Heart right ventricle (tissue), 16 donors: ENCODE data around the gene C9orf78. TPM values are rescaled to one million over a fixed set of nuclear protein-coding genes. Genes with fewer than 3 reads are reported as not detected.
A peak's percentile ranks its signal among the peaks of the same experiment; 100 is the strongest.
"Not testable (repeated sequence)": the region's sequence is repeated elsewhere in the genome, so short reads cannot be mapped to it uniquely, and the experiment has no call there.

Experiments used
- ATAC-seq, 8 donors: fragments of 200-7000 bp; cut with Tn5 transposase; one replicate each; pipeline ENCODE4 v1.9.1; 2020; ENCODE audit warnings: mild to moderate bottlenecking in 8 of 8, moderate library complexity in 8 of 8, moderate number of reproducible peaks in 1 of 8
- DNase-seq, 2 donors: peaks; one replicate each; pipeline ENCODE4 v3.0.0-alpha.2; 2020
- H3K27ac ChIP-seq, 10 donors: fragments of 200-600 bp; sonication (generic) in 2 of 10; one replicate each; pipeline versions ENCODE4 v1.5.0 to v1.8.0; 2020 to 2022; ENCODE audit warnings: mild to moderate bottlenecking in 3 of 10
- H3K27me3 ChIP-seq, 7 donors: fragments of 200-600 bp; one replicate each; pipeline ENCODE4 v1.8.0; 2021 to 2022; ENCODE audit warnings: mild to moderate bottlenecking in 2 of 7
- H3K36me3 ChIP-seq, 9 donors: fragments of 200-600 bp; sonication (generic) in 1 of 9; one replicate each; pipeline versions ENCODE4 v1.5.0 to v1.8.0; 2020 to 2022; ENCODE audit warnings: mild to moderate bottlenecking in 2 of 9
- H3K4me1 ChIP-seq, 9 donors: fragments of 200-600 bp; sonication (generic) in 1 of 9; one replicate each; pipeline versions ENCODE4 v1.5.0 to v1.8.0; 2020 to 2022; ENCODE audit warnings: mild to moderate bottlenecking in 4 of 9
- H3K4me3 ChIP-seq, 10 donors: fragments of 200-600 bp; sonication (generic) in 2 of 10; one replicate each; pipeline versions ENCODE4 v1.5.0 to v1.8.0; 2020 to 2022; ENCODE audit warnings: mild to moderate bottlenecking in 7 of 10, moderate library complexity in 2 of 10
- H3K9me3 ChIP-seq, 11 donors: fragments of 200-600 bp in 10 of 11; sonication (generic) in 2 of 11; one replicate each; pipeline versions ENCODE4 v1.5.0 to v1.8.0; 2013 to 2022; ENCODE audit warnings: mild to moderate bottlenecking in 2 of 11, control low read depth in 1 of 11, moderate library complexity in 1 of 11
- CTCF ChIP-seq, 9 donors: fragments of 200-600 bp; sonication (generic) in 2 of 9; IDR thresholded peaks; one replicate each; pipeline versions ENCODE4 v1.5.0 to v1.8.0; 2021 to 2022; ENCODE audit warnings: antibody characterized with exemption in 9 of 9, mild to moderate bottlenecking in 5 of 9, moderate library complexity in 1 of 9
- WGBS, 2 donors: extraction: QIAGEN DNeasy Blood & Tissue Kit; methylation state at CpG; one replicate each; pipeline ENCODE4 v1.1.7; 2013; ENCODE audit warnings: inconsistent platforms in 1 of 2; 5-methylcytosine and 5-hydroxymethylcytosine counted together
- intact Hi-C, 10 donors: fragments of 100-400 bp; cut with DNase I; formaldehyde crosslinking; loops; one replicate each; pipeline versions ENCODE4 v1.11.1 to v1.14.2; 2022
- polyA plus RNA-seq, 2 donors: library from polyadenylated mRNA; stranded (reverse); fragments of 200-250 nt; gene quantifications; one replicate each; pipeline ENCODE4 v1.2.3, GENCODE V29; 2013
- total RNA-seq, 10 donors: library from RNA; stranded (reverse); fragmentation: NEBNext Ultra II Directional in 3 of 10; extraction: Animal tissue kit (Norgen Biotek cat#: 25700) in 3 of 10; gene quantifications; one replicate each; pipeline versions ENCODE4 v1.2.1 to v1.2.4, GENCODE V29; 2021 to 2023
- donor health status: Arrhythmogenic right ventricular cardiomyopathy.
- donor health status: ischemic (EF 13 %, LVEDD 7.1; RV severe dilation, severe dysfunction).
- donor health status: healthy with polysubstance abuse.
- donor health status: DM: no; HTN: yes; CAD: no.
- donor health status: DM: no; HTN: no; CAD: no.
- donor health status: ischemic (EF 25% LVEDD 6.9; RV normal size, moderate dysfunction).
- donor health status: ischemic (EF 25% LVEDD 5.7; RV mildly dilated, moderate dysfunction).
- donor health status: healthy.
- donor health status: DM: yes; HTN: yes; CAD: no.
- donor health status: Ischemic cardiomyopathy.
- donor health status: ischemic (EF 35%, LVEDD 5.7; RV mildly dilated, moderate dysfunction).
- donor health status: nonischemic (EF 11% LVEDD 7.7; RV severe dilation, severe dysfunction).
- donor health status: DM: yes; HTN: yes; CAD: no.
- donor health status: PGD.
- donor health status: ischemic (EF 29% LVEDD 5.4; RV normal size, mild dysfunction).
- donor health status: nonischemic (EF 23%, LVEDD 6.1; RV moderate dilation, normal function).

Gene C9orf78
- total and polyA plus RNA-seq, 12 donors: 25.7 to 66.2 (median 30.7) TPM

GRCh38 chr9:129803676-129804060 lies 31.4 kb downstream of the C9orf78 start:
- Histone ChIP-seq H3K36me3 (peaks cover 0 to 42% (median 5%) of the 10 kb centered on the region in 9 donors), H3K27ac (peak overlapping the region; percentile 54 to 90 (median 88)), H3K4me3 (peak overlapping the region; percentile 66 to 96 (median 84)), H3K27me3 (no peaks in the 10 kb centered on the region), H3K4me1 (peaks cover 6 to 27% (median 11%) of the 10 kb centered on the region in 9 donors), H3K9me3 (no peaks in the 10 kb centered on the region)
- DNase-seq (no peak), ATAC-seq (no peak)
- 1 to 2% methylated on average over 14 of the region's 14 CpGs for WGBS, 2 donors
- no peak for TF ChIP-seq CTCF (IDR thresholded peaks at IDR 0.05)
- intact Hi-C loops: loop anchor here in 1 of 10 donors (5.0 kb wide), 2 partner anchors 671 to 894 kb away; no protein-coding TSS in a partner anchor

- intact Hi-C loops: loop anchor here in 1 of 10 donors (5.0 kb wide), 2 partner anchors 671 to 894 kb away; no protein-coding TSS in a partner anchor
- Histone ChIP-seq H3K4me1 (peaks cover 6 to 27% (median 11%) of the 10 kb centered on the region in 9 donors), H3K4me3 (peak within 1 kb of the TSS; percentile 66 to 96 (median 84)), H3K9me3 (no peaks in the 10 kb centered on the region), H3K27me3 (no peaks in the 10 kb centered on the region), H3K36me3 (peaks cover 0 to 36% (median 5%) of the 10 kb centered on the region in 9 donors), H3K27ac (peak within 1 kb of the TSS; percentile 54 to 90 (median 88))
- peak; percentile 96 to 99 (median 99) for ATAC-seq
- WGBS, 2 donors: 0% methylated on average over 82 to 93 of the region's 93 CpGs
- no peak for TF ChIP-seq CTCF (IDR thresholded peaks at IDR 0.05)
- DNase-seq: peak; percentile 95 to 96
Measured at GRCh38 chr9:129802833-129803675, 32.0 kb downstream of the C9orf78 start, which contains the start of gene TOR1B. TOR1B (plus strand) TSS chr9:129803184; CDS start chr9:129803213, 29 bp downstream.

- Histone ChIP-seq H3K36me3 (peaks cover 0 to 23% (median 0%) of the 10 kb centered on the region in 9 donors), H3K27me3 (no peaks in the 10 kb centered on the region), H3K4me1 (peaks cover 6 to 26% (median 11%) of the 10 kb centered on the region in 9 donors), H3K4me3 (no peak overlapping the region), H3K27ac (no peak overlapping the region), H3K9me3 (no peaks in the 10 kb centered on the region)
- WGBS, 2 donors: 78 to 83% methylated on average over 17 of the region's 17 CpGs
- ATAC-seq (no peak), DNase-seq (no peak)
- intact Hi-C loops: loop anchor here in 1 of 10 donors (5.0 kb wide), 2 partner anchors 669 to 896 kb away; no protein-coding TSS in a partner anchor
- no peak for TF ChIP-seq CTCF (IDR thresholded peaks at IDR 0.05)
Measured at GRCh38 chr9:129801504-129801903, 33.6 kb downstream of the C9orf78 start.

GRCh38 chr9:129798973-129799372 lies 36.1 kb downstream of the C9orf78 start:
- no peaks in the 10 kb centered on the region for H3K36me3 ChIP-seq
- ATAC-seq: no peak
- DNase-seq: no peak
- H3K27ac ChIP-seq: no peak overlapping the region
- no peaks in the 10 kb centered on the region for H3K9me3 ChIP-seq
- no peak overlapping the region for H3K4me3 ChIP-seq
- WGBS, 2 donors: 40% methylated on average over 6 of the region's 6 CpGs
- intact Hi-C loops: no loop called here
- peaks cover 5 to 6% (median 5%) of the 10 kb centered on the region in 9 donors for H3K4me1 ChIP-seq
- no peak for TF ChIP-seq CTCF (IDR thresholded peaks at IDR 0.05)
- H3K27me3 ChIP-seq: peaks cover 0 to 11% (median 0%) of the 10 kb centered on the region in 7 donors

- H3K4me1 ChIP-seq, intact Hi-C loops: not testable (repeated sequence)
Measured at GRCh38 chr9:129796029-129796428, 39.0 kb downstream of the C9orf78 start.

More at GRCh38 chr9:129796029-129796428, 39.0 kb downstream of the C9orf78 start:
- DNase-seq, ATAC-seq, H3K9me3 ChIP-seq, H3K36me3 ChIP-seq, H3K4me3 ChIP-seq, H3K27ac ChIP-seq: not testable (repeated sequence)
- 78 to 89% methylated on average over 2 of the region's 2 CpGs for WGBS, 2 donors
- peaks cover 0 to 14% (median 0%) of the 10 kb centered on the region in 7 donors for H3K27me3 ChIP-seq
